Sigmoid colon (tissue), 7 donors: Measurements from ENCODE around the gene NCAN. TPM values are rescaled to one million over a fixed set of nuclear protein-coding genes. Genes with fewer than 3 reads are reported as not detected.

Experiments used
- DNase-seq: peaks from one replicate; pipeline ENCODE4 v3.0.0-alpha.2; 2019
- H3K27ac ChIP-seq, 4 donors: fragments of 200-600 bp; sonication (generic); one replicate each; pipeline ENCODE4 v1.5.1; 2016 to 2019; ENCODE audit warnings: mild to moderate bottlenecking in 1 of 4
- H3K27me3 ChIP-seq, 3 donors: fragments of 200-600 bp; sonication (generic); one replicate each; pipeline ENCODE4 v1.5.1; 2019; ENCODE audit warnings: mild to moderate bottlenecking in 1 of 3
- H3K36me3 ChIP-seq, 4 donors: fragments of 200-600 bp; sonication (generic); one replicate each; pipeline ENCODE4 v1.5.1; 2016 to 2019
- H3K4me1 ChIP-seq, 4 donors: fragments of 200-600 bp; sonication (generic); one replicate each; pipeline ENCODE4 v1.5.1; 2017 to 2019
- H3K4me3 ChIP-seq, 4 donors: fragments of 200-600 bp; sonication (generic); one replicate each; pipeline ENCODE4 v1.5.1; 2017 to 2019; ENCODE audit warnings: mild to moderate bottlenecking in 2 of 4, moderate library complexity in 1 of 4
- H3K9me3 ChIP-seq, 4 donors: fragments of 200-600 bp in 3 of 4; sonication (generic) in 3 of 4; one replicate each; pipeline versions ENCODE4 v1.5.1 to v1.6.1; 2013 to 2019
- EP300 ChIP-seq, 4 donors: sonication (generic); formaldehyde crosslinking; IDR thresholded peaks; one replicate each; pipeline ENCODE4 v1.6.1; 2017; ENCODE audit warnings: antibody characterized with exemption in 4 of 4
- POLR2A ChIP-seq, 2 donors: fragments of 450-650 bp; IDR thresholded peaks; one replicate each; pipeline ENCODE4 v1.6.1; 2016; ENCODE audit warnings: antibody characterized with exemption in 2 of 2, mild to moderate bottlenecking in 2 of 2, moderate library complexity in 2 of 2
- POLR2AphosphoS5 ChIP-seq, 4 donors: sonication (generic); formaldehyde crosslinking; IDR thresholded peaks; one replicate each; pipeline ENCODE4 v1.6.1; 2017; ENCODE audit warnings: antibody characterized with exemption in 4 of 4
- WGBS, 2 donors: extraction: QIAGEN DNeasy Blood & Tissue Kit; methylation state at CpG; one replicate each; pipeline ENCODE4 v1.1.7; 2013; 5-methylcytosine and 5-hydroxymethylcytosine counted together
- intact Hi-C: fragments of 100-400 bp; cut with DNase I; formaldehyde crosslinking; loops from one replicate; pipeline ENCODE4 v1.15.1; 2023
- polyA plus RNA-seq, 3 donors: library from polyadenylated mRNA; stranded (reverse); fragments of 200-250 nt; gene quantifications; one replicate each; pipeline ENCODE4 v1.2.3, GENCODE V29; 2013
- total RNA-seq, 4 donors: library from RNA; depleted of rRNA; stranded (reverse); fragments of >200 nt; gene quantifications; one replicate each; pipeline ENCODE4 v1.1.0, GENCODE V29; 2016
- TF ChIP-seq, protein P1 (sequence below), 4 experiments: fragments of 450-650 bp in 3 of 4; fragments of 200-600 bp in 1 of 4; IDR thresholded peaks; one replicate each; pipeline ENCODE4 v1.5.1; 2016 to 2019; ENCODE audit warnings: antibody characterized with exemption in 4 of 4, mild to moderate bottlenecking in 3 of 4, moderate library complexity in 2 of 4
- donor health status: healthy with polysubstance abuse.
- donor health status: Bipolar disorder and iron deficiency.
- donor health status: healthy.

The NCAN gene
- total and polyA plus RNA-seq, 7 donors = under 0.01 to 0.09 (median under 0.01) TPM; not detected in 4

DNA sequence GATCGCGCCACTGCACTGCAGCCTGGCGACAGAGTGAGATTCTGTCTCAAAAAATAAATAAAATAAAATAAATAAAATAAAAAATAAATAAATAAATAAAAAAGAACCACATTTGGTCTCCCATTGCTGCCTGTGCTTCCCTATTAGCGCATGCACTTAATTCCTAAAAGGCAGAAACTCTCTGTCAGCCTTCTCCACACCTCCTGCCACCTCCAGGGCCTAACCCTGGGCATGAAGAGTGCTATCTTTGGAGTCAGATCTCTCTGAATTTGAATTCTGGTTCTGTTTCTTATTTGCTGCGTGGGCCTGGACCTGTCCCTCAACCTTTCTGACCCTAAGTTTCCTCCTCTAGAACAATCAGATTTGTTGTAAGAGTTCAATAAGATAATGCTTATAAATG lies 11.3 kb downstream of the NCAN start:
- WGBS, 2 donors = 84 to 89% methylated on average over 5 of the region's 5 CpGs
- H3K4me1 ChIP-seq = peaks cover 0 to 9% (median 8%) of the 10 kb centered on the region in 4 donors
- no peak overlapping the region for H3K4me3 ChIP-seq
- intact Hi-C loops = no loop called here
- no peaks in the 10 kb centered on the region for H3K9me3 ChIP-seq
- H3K27me3 ChIP-seq = peaks cover 14 to 59% (median 42%) of the 10 kb centered on the region in 3 donors
- no peak for TF ChIP-seq POLR2A (IDR thresholded peaks at IDR 0.05)
- TF ChIP-seq POLR2AphosphoS5 (IDR thresholded peaks at IDR 0.05) = no peak
- TF ChIP-seq EP300 (IDR thresholded peaks at IDR 0.05) = no peak
- TF ChIP-seq, protein P1, sequence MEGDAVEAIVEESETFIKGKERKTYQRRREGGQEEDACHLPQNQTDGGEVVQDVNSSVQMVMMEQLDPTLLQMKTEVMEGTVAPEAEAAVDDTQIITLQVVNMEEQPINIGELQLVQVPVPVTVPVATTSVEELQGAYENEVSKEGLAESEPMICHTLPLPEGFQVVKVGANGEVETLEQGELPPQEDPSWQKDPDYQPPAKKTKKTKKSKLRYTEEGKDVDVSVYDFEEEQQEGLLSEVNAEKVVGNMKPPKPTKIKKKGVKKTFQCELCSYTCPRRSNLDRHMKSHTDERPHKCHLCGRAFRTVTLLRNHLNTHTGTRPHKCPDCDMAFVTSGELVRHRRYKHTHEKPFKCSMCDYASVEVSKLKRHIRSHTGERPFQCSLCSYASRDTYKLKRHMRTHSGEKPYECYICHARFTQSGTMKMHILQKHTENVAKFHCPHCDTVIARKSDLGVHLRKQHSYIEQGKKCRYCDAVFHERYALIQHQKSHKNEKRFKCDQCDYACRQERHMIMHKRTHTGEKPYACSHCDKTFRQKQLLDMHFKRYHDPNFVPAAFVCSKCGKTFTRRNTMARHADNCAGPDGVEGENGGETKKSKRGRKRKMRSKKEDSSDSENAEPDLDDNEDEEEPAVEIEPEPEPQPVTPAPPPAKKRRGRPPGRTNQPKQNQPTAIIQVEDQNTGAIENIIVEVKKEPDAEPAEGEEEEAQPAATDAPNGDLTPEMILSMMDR (IDR thresholded peaks at IDR 0.05) = no peak
- no peaks in the 10 kb centered on the region for H3K36me3 ChIP-seq
- H3K27ac ChIP-seq = no peak overlapping the region
- DNase-seq = no peak

- Histone ChIP-seq H3K27me3 (peaks cover 16 to 65% (median 43%) of the 10 kb centered on the region in 3 donors), H3K9me3 (no peaks in the 10 kb centered on the region), H3K36me3 (no peaks in the 10 kb centered on the region), H3K27ac (no peak overlapping the region), H3K4me1 (peaks cover 0 to 9% (median 8%) of the 10 kb centered on the region in 4 donors), H3K4me3 (no peak overlapping the region)
- 25 to 65% methylated on average over 6 of the region's 6 CpGs for WGBS, 2 donors
- intact Hi-C loops = no loop called here
- TF ChIP-seq EP300 (IDR thresholded peaks at IDR 0.05) = no peak
- TF ChIP-seq, protein P1 (IDR thresholded peaks at IDR 0.05) = no peak
- no peak for TF ChIP-seq POLR2AphosphoS5 (IDR thresholded peaks at IDR 0.05)
- TF ChIP-seq POLR2A (IDR thresholded peaks at IDR 0.05) = no peak
- no peak for DNase-seq
Measured at GRCh38 chr19:19223636-19224035, 11.9 kb downstream of the NCAN start.

GRCh38 chr19:19224150-19224851 lies 12.5 kb downstream of the NCAN start:
- intact Hi-C loops = no loop called here
- H3K9me3 ChIP-seq = no peaks in the 10 kb centered on the region
- H3K36me3 ChIP-seq = no peaks in the 10 kb centered on the region
- TF ChIP-seq, protein P1 (IDR thresholded peaks at IDR 0.05) = no peak
- TF ChIP-seq POLR2AphosphoS5 (IDR thresholded peaks at IDR 0.05) = no peak
- no peak for TF ChIP-seq POLR2A (IDR thresholded peaks at IDR 0.05)
- TF ChIP-seq EP300 (IDR thresholded peaks at IDR 0.05) = no peak
- peaks cover 0 to 9% (median 8%) of the 10 kb centered on the region in 4 donors for H3K4me1 ChIP-seq
- no peak for DNase-seq
- 64 to 72% methylated on average over 17 of the region's 17 CpGs for WGBS, 2 donors
- peak overlapping the region in 2 of 4 donors; percentile 39 to 43 for H3K4me3 ChIP-seq
- no peak overlapping the region for H3K27ac ChIP-seq
- H3K27me3 ChIP-seq = peaks cover 16 to 67% (median 43%) of the 10 kb centered on the region in 3 donors

GRCh38 chr19:19224852-19225494 lies 13.2 kb downstream of the NCAN start:
- no peak for DNase-seq
- H3K27ac ChIP-seq = no peak overlapping the region
- H3K27me3 ChIP-seq = peaks cover 16 to 67% (median 43%) of the 10 kb centered on the region in 3 donors
- H3K9me3 ChIP-seq = no peaks in the 10 kb centered on the region
- H3K4me1 ChIP-seq = peaks cover 0 to 9% (median 8%) of the 10 kb centered on the region in 4 donors
- H3K4me3 ChIP-seq = peak overlapping the region in 3 of 4 donors; percentile 12 to 43 (median 39)
- H3K36me3 ChIP-seq = no peaks in the 10 kb centered on the region
- TF ChIP-seq, protein P1 (IDR thresholded peaks at IDR 0.05) = peak in 2 of 4 experiments; percentile 28 to 41
- no peak for TF ChIP-seq EP300 (IDR thresholded peaks at IDR 0.05)
- intact Hi-C loops = loop anchor here (5.0 kb wide), 1 partner anchor 78 kb away; no protein-coding TSS in a partner anchor
- 1 to 2% methylated on average over 59 of the region's 59 CpGs for WGBS, 2 donors
